ENCODE results near the gene ITPR2.

The ITPR2 gene

DNA sequence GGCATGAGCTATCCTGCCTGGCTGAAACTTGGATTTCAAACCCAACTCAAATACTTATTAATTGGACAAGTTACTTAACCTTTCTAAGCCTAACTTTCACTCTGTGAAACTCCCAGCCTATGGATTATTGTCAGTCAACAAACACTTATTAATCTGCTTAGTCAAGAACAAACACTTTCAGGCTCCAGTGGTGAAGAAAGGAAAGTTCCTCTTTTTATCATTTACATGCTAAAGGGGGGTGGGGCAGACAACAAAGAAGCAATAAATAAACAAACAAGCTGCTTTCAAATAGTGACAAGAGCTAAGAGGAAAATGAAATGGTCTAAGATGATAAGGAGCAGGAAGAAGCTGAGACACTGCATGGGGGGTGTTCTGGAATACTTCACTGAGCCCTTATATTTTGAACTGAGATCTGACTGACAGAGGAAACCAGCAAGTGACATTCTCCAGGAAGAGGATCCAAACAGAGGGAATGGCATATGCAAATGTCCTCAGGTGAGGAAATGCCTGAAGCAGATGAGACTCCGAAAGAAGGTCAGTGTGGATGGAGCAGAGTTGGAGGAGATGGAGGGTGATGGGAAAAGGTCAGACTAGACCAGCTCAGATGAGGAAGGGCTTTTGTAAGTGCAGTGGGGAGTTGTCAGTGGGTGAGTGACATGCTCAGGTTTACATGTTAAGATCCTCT is 259.6 kb downstream of the ITPR2 start:
- TF ChIP-seq, protein P1, sequence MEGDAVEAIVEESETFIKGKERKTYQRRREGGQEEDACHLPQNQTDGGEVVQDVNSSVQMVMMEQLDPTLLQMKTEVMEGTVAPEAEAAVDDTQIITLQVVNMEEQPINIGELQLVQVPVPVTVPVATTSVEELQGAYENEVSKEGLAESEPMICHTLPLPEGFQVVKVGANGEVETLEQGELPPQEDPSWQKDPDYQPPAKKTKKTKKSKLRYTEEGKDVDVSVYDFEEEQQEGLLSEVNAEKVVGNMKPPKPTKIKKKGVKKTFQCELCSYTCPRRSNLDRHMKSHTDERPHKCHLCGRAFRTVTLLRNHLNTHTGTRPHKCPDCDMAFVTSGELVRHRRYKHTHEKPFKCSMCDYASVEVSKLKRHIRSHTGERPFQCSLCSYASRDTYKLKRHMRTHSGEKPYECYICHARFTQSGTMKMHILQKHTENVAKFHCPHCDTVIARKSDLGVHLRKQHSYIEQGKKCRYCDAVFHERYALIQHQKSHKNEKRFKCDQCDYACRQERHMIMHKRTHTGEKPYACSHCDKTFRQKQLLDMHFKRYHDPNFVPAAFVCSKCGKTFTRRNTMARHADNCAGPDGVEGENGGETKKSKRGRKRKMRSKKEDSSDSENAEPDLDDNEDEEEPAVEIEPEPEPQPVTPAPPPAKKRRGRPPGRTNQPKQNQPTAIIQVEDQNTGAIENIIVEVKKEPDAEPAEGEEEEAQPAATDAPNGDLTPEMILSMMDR (IDR thresholded peaks at IDR 0.05; ENCODE audit: low read depth, low read length): no peak
- no peak overlapping the region for H3K4me3 ChIP-seq (ENCODE audit: low read depth, low read length)

DNA sequence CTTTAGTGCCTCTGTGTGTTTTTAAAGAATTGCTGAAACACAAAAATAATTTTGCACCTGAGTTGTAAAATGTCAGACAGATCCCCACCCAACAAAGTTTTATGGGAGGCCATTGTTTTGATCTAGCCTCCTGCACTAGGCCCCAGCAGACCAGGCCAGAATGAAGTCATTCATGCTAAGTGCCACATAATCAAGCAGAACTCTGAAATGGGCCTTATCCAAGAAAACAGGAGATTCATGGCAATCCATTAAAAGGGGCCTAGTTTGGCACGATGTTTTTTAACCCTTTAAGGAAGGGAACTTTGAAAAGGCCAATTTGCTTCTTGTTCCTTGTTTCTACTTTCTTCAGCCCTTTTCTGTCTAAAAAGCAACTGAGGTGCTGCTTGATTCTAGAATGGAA is 260.9 kb downstream of the ITPR2 start:
- no peak overlapping the region for H3K4me3 ChIP-seq (ENCODE audit: low read depth, low read length)
- TF ChIP-seq, protein P1 (IDR thresholded peaks at IDR 0.05; ENCODE audit: low read depth, low read length): no peak

DNA sequence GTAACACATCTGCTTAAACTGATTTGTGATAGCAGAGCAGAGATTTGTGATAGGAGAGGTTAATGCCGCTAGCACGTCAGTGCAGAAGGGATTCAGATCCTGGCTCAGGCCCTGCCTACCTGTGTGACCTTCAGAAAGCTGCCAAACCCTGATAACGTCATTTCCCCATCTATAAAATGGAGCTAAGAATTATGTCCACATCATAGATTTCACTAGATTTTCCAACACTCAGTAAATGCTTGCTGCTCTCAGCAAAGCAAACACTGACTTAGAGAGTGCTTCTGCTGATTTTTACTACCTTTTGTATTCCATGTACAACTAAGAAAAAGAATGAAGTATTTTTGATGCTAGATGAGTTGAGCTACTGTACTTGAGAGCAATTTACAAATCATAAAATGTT is 261.4 kb downstream of the ITPR2 start:
- TF ChIP-seq, protein P1 (IDR thresholded peaks at IDR 0.05; ENCODE audit: low read depth, low read length): no peak
- no peak overlapping the region for H3K4me3 ChIP-seq (ENCODE audit: low read depth, low read length)

DNA sequence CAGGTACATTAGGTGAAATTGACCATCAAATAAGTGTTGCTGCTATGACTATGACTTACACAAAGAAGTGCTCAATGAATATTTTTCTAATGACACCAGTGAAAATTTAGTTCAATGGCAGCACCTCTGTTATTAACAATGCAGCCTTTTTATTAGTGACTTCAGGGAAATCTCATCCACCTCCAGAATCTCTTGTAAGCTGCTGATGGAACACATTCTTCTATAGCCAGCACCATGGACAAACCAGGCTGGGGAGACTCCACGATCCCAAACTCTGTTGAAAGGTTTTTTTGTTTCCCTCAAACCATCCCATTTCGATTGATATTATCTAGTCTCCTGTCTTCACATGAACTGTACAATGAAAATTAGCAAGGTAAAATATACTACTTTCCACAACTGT is 265.9 kb downstream of the ITPR2 start:
- H3K4me3 ChIP-seq (ENCODE audit: low read depth, low read length): no peak overlapping the region
- TF ChIP-seq, protein P1 (IDR thresholded peaks at IDR 0.05; ENCODE audit: low read depth, low read length): no peak

DNA sequence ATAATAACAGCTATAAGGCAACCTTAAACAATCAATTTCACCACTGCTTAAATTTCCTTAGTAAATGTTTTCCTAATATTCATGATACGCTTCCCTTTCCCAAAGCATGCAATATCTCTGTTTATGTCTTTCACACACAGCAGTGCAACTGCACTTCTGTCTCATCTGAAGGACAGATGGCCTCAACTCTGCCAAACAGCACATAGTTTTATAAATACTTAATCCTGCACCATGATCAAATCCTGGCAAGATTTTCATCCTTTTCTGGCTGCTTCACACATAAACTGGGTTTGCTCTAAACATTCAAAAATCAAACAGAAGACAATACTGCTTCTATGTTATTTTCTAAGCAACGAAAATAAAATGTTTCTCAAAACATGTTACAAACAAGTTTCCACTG is 266.3 kb downstream of the ITPR2 start:
- TF ChIP-seq, protein P1 (IDR thresholded peaks at IDR 0.05; ENCODE audit: low read depth, low read length): no peak
- no peak overlapping the region for H3K4me3 ChIP-seq (ENCODE audit: low read depth, low read length)

DNA sequence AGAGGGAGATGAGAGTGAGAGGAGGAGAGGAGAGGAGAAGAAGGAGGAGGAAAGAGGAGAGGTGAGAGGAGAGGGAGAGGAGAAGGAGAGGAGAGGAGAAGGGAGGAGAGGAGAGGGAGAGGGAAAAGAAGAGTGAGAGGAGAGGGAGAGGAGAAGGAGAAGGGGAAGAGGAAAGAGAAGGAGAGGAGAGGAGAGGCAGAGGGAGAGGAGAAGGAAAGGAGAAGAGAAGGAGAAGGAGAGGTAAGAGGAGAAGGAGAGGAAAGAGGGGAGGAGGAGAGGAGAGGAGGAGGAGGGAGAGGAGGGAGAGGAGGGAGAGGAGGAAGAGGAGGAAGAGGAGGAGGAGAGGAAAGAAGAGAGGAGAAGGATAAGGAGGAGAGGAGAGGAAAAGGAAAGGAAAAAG is 266.8 kb downstream of the ITPR2 start:
- TF ChIP-seq, protein P1 (IDR thresholded peaks at IDR 0.05; ENCODE audit: low read depth, low read length): no peak
- no peak overlapping the region for H3K4me3 ChIP-seq (ENCODE audit: low read depth, low read length)

DNA sequence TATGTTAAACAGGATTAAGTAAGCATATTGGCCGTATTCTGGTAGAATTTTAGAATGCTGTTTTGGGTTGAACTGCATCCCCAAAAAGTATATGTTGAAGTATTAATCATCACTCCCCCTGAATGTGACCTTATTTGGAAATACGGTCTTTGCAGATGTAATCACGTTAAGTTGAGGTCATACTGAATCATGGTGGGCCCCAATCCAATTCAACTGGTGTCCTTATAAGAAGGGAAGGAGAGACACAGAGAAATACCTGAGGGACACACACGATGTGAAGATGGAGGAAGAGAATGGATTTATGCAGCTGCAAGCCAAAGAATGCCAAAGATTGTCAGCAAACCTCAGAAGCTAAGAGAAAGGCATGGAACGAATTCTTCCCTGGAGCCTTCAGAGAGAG is 268.6 kb downstream of the ITPR2 start:
- TF ChIP-seq, protein P1 (IDR thresholded peaks at IDR 0.05; ENCODE audit: low read depth, low read length): no peak
- H3K4me3 ChIP-seq (ENCODE audit: low read depth, low read length): no peak overlapping the region
